Fibroblast of skin of left biceps (primary cell): ENCODE measurements around the gene GNG3.

ENCODE experiments used
- DNase-seq, 2 experiments: peaks; one replicate each; pipeline ENCODE4 v3.0.0-alpha.2; 2013; ENCODE audit warnings: low read depth in 2 of 2

The GNG3 gene

GRCh38 chr11:62757846-62758788 lies 50.6 kb downstream of the GNG3 start:
- no peak for DNase-seq
